Activated T-cell treated with anti-CD3 and anti-CD28 coated beads, Interleukin-2, amount 50 U/mL, for 24 hours (primary cell): ENCODE results near the gene SIGLEC14.
A peak's percentile ranks its signal among the peaks of the same experiment; 100 is the strongest.
"Not testable (repeated sequence)": the region's sequence is repeated elsewhere in the genome, so short reads cannot be mapped to it uniquely, and the experiment has no call there.

Experiments
- DNase-seq: peaks from one replicate; pipeline ENCODE4 v3.0.0-alpha.2; 2020
- H3K27ac Mint-ChIP-seq: 2 replicates; pipeline ENCODE4 v1.8.0; 2020; ENCODE audit warnings: mild to moderate bottlenecking, mixed read lengths
- H3K27me3 Mint-ChIP-seq: 2 replicates; pipeline ENCODE4 v1.8.0; 2020; ENCODE audit warnings: mixed read lengths
- H3K36me3 Mint-ChIP-seq: 2 replicates; pipeline ENCODE4 v1.8.0; 2020; ENCODE audit warnings: low read depth, mixed read lengths
- H3K4me1 Mint-ChIP-seq: 2 replicates; pipeline ENCODE4 v1.8.0; 2020; ENCODE audit warnings: low read depth, mixed read lengths
- H3K4me3 Mint-ChIP-seq: 2 replicates; pipeline ENCODE4 v1.8.0; 2020; ENCODE audit warnings: mild to moderate bottlenecking, moderate library complexity, mixed read lengths
- H3K9me3 Mint-ChIP-seq: 2 replicates; pipeline ENCODE4 v1.8.0; 2020; ENCODE audit warnings: mixed read lengths

The SIGLEC14 gene

GRCh38 chr19:51646730-51647129 lies at the start of gene SIGLEC14:
Gene SIGLEC14, minus strand, starts transcription at chr19:51646825. Its CDS starts 66 bp downstream, at chr19:51646759.
- H3K27ac Mint-ChIP-seq, H3K9me3 Mint-ChIP-seq, H3K36me3 Mint-ChIP-seq, H3K4me3 Mint-ChIP-seq, DNase-seq, H3K4me1 Mint-ChIP-seq: not testable (repeated sequence)
- peaks cover 44% of the 10 kb centered on the region for H3K27me3 Mint-ChIP-seq

GRCh38 chr19:51695702-51696315 lies 49.2 kb upstream of the SIGLEC14 start:
- Mint-ChIP-seq H3K9me3 (no peaks in the 10 kb centered on the region), H3K36me3 (no peaks in the 10 kb centered on the region), H3K27me3 (no peaks in the 10 kb centered on the region), H3K4me1 (peaks cover 5% of the 10 kb centered on the region), H3K4me3 (no peak overlapping the region), H3K27ac (no peak overlapping the region)
- DNase-seq, result no peak

DNA sequence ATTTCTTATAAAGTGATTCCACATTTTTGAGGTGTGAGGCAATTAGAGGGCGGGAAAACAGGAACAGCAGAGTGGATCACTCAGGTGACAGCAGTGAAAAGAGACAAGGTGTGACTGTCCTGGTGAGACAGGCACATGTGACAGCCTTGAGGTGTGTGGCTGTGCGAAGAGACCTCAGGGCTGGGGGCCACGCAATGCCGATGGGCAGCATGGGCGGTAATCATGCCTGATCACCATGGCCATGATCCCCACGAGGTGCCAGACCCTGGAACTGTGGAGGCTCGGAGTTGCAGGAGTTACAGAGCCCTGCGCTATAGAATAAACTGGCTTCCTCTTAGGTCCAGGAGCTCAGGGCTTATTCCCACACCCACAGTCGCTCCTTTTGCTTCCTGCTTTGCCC lies 48.5 kb upstream of the SIGLEC14 start:
- H3K4me1 Mint-ChIP-seq, result peaks cover 8% of the 10 kb centered on the region
- peaks cover 1% of the 10 kb centered on the region for H3K36me3 Mint-ChIP-seq
- no peaks in the 10 kb centered on the region for H3K9me3 Mint-ChIP-seq
- DNase-seq, result no peak
- no peaks in the 10 kb centered on the region for H3K27me3 Mint-ChIP-seq
- no peak overlapping the region for H3K4me3 Mint-ChIP-seq
- no peak overlapping the region for H3K27ac Mint-ChIP-seq

GRCh38 chr19:51694318-51695085 lies 47.9 kb upstream of the SIGLEC14 start:
- Mint-ChIP-seq H3K4me1 (peaks cover 10% of the 10 kb centered on the region), H3K27me3 (no peaks in the 10 kb centered on the region), H3K36me3 (peaks cover 2% of the 10 kb centered on the region), H3K27ac (peak overlapping the region; percentile 16), H3K4me3 (no peak overlapping the region), H3K9me3 (no peaks in the 10 kb centered on the region)
- no peak for DNase-seq

- no peaks in the 10 kb centered on the region for H3K27me3 Mint-ChIP-seq
- no peaks in the 10 kb centered on the region for H3K9me3 Mint-ChIP-seq
- peaks cover 10% of the 10 kb centered on the region for H3K4me1 Mint-ChIP-seq
Measured at GRCh38 chr19:51693819-51694218, 47.2 kb upstream of the SIGLEC14 start.

GRCh38 chr19:51693260-51693659 lies 46.6 kb upstream of the SIGLEC14 start, which contains the start of gene SPACA6:
Gene SPACA6, plus strand, starts transcription at chr19:51693330. Its CDS starts 197 bp downstream, at chr19:51693527.
- no peak within 1 kb of the TSS for H3K4me3 Mint-ChIP-seq
- peaks cover 2% of the 10 kb centered on the region for H3K36me3 Mint-ChIP-seq
- peak within 1 kb of the TSS; percentile 16 for H3K27ac Mint-ChIP-seq
- H3K4me1 Mint-ChIP-seq, result peaks cover 15% of the 10 kb centered on the region
- H3K9me3 Mint-ChIP-seq, result no peaks in the 10 kb centered on the region
- no peak for DNase-seq
- H3K27me3 Mint-ChIP-seq, result peaks cover 4% of the 10 kb centered on the region

More at GRCh38 chr19:51693819-51694218, 47.2 kb upstream of the SIGLEC14 start:
- no peak for DNase-seq
- Mint-ChIP-seq H3K27ac (peak overlapping the region; percentile 16), H3K36me3 (peaks cover 2% of the 10 kb centered on the region), H3K4me3 (no peak overlapping the region)

DNA sequence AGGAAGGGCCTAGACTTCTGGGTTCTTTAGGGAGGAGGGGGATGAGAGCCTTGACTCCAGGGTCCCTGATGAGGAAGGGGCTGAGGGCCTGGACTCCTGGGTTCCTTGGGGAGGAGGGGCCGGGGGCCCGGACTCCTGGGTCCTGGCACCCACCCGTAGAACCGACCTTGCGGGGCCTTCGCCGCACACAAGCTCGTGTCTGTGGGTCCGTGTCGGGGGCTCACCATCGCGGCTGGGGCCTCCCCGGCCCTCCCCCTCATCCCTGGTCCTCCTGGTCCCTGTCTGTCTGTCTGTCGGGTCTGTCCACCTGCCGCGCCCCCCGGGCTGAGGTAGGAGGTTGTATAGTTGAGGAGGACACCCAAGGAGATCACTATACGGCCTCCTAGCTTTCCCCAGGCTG lies 45.8 kb upstream of the SIGLEC14 start:
- Mint-ChIP-seq H3K36me3 (peaks cover 2% of the 10 kb centered on the region), H3K4me3 (no peak overlapping the region), H3K27ac (no peak overlapping the region), H3K27me3 (peaks cover 8% of the 10 kb centered on the region), H3K9me3 (no peaks in the 10 kb centered on the region), H3K4me1 (peaks cover 17% of the 10 kb centered on the region)
- DNase-seq, result no peak

DNA sequence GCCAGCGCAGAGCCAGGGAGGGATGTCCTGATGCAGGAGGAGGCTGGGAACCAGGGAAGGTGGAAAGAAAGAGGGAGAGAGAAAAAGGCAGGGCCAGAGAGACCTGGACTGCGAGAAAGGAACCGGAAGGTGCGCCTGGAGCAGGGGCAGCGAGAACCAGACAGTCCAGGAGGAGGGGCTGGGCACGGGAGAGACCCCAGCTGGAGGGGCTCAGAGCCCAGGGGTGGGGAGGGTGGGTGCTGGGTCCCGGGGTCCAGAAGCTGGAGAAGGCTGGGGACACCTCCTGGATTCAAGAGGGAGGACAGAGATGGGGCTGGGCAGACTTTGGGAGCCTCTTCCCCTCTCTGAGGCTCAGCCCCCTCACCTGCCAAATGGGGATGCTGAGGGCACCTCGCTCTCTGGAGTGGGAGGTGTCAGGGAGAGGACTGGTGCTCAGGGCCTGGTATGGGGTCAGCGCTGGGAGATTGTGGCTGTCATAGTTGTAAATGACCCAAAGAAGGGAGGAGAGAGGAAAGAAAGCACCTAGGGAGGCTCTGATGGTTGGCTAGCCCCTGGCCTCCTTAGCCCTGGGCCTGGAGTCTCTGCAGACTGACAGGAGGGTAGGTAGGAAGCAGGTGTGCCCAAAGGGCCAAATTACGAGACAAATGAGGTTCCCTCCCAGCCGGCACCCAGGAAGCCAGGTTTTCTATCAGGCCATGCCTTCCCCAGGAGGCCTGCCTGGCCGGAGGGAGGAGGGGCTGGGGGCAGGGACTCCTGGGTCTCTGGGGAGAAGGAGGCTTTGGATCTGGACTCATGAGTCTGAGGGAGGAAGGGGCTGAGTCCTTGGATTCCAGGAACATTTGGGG lies 45.2 kb upstream of the SIGLEC14 start:
- Mint-ChIP-seq H3K9me3 (no peaks in the 10 kb centered on the region), H3K4me3 (peak overlapping the region; percentile 35), H3K27me3 (peaks cover 8% of the 10 kb centered on the region), H3K4me1 (peaks cover 17% of the 10 kb centered on the region), H3K27ac (no peak overlapping the region), H3K36me3 (peaks cover 2% of the 10 kb centered on the region)
- no peak for DNase-seq

GRCh38 chr19:51691074-51691583 lies 44.5 kb upstream of the SIGLEC14 start:
- peaks cover 8% of the 10 kb centered on the region for H3K27me3 Mint-ChIP-seq
- peak overlapping the region; percentile 44 for H3K27ac Mint-ChIP-seq
- H3K4me1 Mint-ChIP-seq, result peaks cover 17% of the 10 kb centered on the region
- no peaks in the 10 kb centered on the region for H3K9me3 Mint-ChIP-seq
- peak overlapping the region; percentile 35 for H3K4me3 Mint-ChIP-seq
- H3K36me3 Mint-ChIP-seq, result peaks cover 2% of the 10 kb centered on the region
- DNase-seq, result no peak

DNA sequence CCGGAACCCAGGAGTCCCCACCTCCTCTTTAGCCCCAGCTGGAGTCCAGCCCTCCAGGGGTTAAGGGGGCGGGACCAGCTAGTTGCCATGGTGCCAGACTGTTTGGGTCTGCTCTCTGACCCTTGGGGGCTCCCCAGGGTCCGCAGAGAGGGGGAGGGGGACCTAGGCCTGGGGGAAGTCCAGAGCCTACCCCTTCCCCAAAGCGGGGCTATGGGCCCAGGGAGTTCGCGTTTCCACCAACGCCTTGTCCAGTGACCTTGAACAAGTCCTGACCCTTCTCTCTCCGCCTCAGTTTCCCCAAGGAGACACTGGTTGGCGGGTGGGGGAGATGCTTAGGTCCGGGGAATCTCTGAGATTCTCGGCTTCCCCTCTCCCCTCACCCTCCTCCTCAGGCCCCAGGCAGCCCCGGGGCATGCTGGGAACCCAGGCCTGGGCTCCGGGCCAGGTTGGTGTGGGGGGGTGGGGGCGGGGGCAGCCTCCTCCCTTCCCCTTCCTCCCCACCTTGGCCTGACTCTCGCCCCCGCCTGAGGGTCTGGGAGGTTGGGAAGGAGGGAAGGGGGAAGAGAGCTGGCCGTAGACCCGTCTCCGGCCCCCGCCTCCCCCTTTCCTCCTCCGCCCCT lies 43.9 kb upstream of the SIGLEC14 start:
- Mint-ChIP-seq H3K9me3 (peaks cover 3% of the 10 kb centered on the region), H3K27me3 (peaks cover 8% of the 10 kb centered on the region), H3K36me3 (peaks cover 2% of the 10 kb centered on the region), H3K4me3 (peak overlapping the region; percentile 84), H3K27ac (peak overlapping the region; percentile 84), H3K4me1 (peaks cover 17% of the 10 kb centered on the region)
- peak; percentile 77 for DNase-seq

DNA sequence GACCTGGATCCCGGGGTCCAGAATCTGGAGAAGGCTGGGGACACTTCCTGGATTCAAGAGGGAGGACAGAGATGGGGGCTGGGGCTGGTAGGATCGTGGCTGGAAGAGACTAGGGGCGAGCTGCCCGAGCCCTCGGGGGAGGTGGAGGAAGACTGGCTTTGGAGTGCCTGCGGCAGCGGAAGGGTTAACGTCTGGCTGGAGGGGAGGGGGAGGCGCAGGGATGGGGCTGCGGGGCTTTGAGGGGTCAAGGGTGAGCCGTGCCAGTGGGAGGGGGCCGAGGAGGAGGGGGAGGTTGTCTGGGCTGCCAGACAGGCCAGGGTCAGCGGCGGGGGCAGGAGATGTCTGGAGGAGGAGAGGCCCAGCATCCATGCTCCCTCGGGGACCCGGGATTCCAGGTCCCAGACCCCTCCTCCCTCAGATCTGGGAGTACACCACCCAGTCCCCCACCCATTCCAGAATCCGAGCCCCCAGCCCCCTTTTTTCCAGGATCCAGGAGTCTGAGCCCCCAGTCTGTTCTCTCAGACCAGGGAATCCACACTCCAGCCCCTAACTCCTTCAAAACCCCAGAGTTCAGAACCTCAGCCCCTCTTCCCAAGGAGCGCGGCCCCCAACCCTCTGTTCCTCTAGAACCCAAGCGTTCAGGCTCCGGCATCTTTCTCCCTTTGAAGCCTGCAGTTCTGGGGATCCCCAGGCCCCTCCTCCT lies 43.3 kb upstream of the SIGLEC14 start:
- peak overlapping the region; percentile 84 for H3K27ac Mint-ChIP-seq
- peak overlapping the region; percentile 84 for H3K4me3 Mint-ChIP-seq
- H3K4me1 Mint-ChIP-seq, result peaks cover 17% of the 10 kb centered on the region
- H3K9me3 Mint-ChIP-seq, result peaks cover 6% of the 10 kb centered on the region
- DNase-seq, result no peak
- peaks cover 2% of the 10 kb centered on the region for H3K36me3 Mint-ChIP-seq
- peaks cover 8% of the 10 kb centered on the region for H3K27me3 Mint-ChIP-seq

DNA sequence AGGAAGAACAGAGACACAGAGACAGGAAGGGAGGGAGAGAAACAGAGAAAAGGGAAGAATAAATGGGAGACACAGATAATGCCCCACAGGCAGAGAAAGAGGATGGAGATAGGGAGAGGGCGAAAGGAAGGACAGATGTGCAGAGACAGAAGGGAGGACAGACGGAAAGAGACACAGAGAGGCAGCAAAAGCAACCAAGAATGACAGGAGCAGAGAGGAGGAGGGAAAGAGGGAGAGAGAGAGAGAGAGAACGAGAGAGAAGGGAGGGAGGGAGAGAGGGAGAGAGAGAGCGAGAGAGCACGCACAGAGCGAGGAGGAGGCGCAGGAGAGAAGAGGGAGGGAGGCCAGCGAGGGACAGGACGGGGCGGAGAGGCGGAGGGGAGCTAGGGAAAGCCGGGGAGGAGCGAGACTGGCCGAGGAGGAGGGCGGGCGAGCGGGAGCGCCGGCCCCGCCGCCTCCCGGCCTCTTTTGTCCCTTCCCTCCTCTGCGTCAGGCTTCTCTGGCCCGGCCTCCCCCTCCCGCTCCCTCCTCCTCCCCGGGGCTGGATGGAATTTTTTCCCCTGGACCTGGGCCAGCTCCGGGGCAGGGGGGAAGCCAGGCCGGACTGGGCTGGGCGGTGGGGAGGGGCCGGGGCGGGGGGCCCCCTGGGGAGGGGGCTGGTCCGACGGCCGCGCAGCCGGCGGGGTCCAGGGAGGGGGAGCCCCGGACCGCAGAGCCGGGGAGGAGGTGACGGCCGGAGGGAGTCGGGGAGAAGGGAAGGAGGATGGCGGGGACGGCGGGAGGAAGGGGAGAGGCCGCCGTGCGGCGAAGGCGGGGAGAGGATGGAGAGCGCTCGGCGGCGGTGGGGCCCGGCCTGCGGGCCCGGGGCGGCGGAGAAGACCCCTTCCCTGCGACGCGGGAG lies 42.3 kb upstream of the SIGLEC14 start:
- Mint-ChIP-seq H3K4me1 (peaks cover 17% of the 10 kb centered on the region), H3K9me3 (peaks cover 9% of the 10 kb centered on the region), H3K27me3 (peaks cover 10% of the 10 kb centered on the region), H3K4me3 (peak overlapping the region; percentile 67), H3K27ac (peak overlapping the region; percentile 24), H3K36me3 (peaks cover 2% of the 10 kb centered on the region)
- DNase-seq, result peak; percentile 50
